CD14-positive monocyte (primary cell): Measurements from ENCODE around the gene FAM53B. TPM values are rescaled to one million over a fixed set of nuclear protein-coding genes. Genes with fewer than 3 reads are reported as not detected.

Experiments
- DNase-seq, 3 donors: peaks; one replicate each; pipeline ENCODE4 v3.0.0-alpha.2; 2011 to 2022
- H2AFZ ChIP-seq: 2 replicates; pipeline ENCODE4 v1.6.0; 2012; ENCODE audit warnings: mild to moderate bottlenecking, low read depth, low read length, inconsistent platforms; ENCODE audit not compliant: insufficient read depth, poor library complexity, severe bottlenecking
- H3K27ac ChIP-seq, 2 donors: 1 replicate in 1 of 2; 2 replicates in 1 of 2; pipeline ENCODE4 v1.5.1; 2012 to 2013; ENCODE audit warnings: low read length in 2 of 2, control low read depth in 1 of 2, inconsistent platforms in 1 of 2, low read depth in 1 of 2, mild to moderate bottlenecking in 1 of 2
- H3K27me3 ChIP-seq, 2 donors: one replicate each; pipeline versions ENCODE4 v1.6.0 to v1.6.1; 2011 to 2013; ENCODE audit warnings: low read length in 2 of 2; ENCODE audit not compliant: control insufficient read depth in 2 of 2, insufficient read depth in 2 of 2
- H3K36me3 ChIP-seq, 2 donors: replicated peaks in 1 of 2; 1 replicate in 1 of 2; 2 replicates in 1 of 2; pipeline versions ENCODE4 v1.5.1 to v1.6.1; 2012 to 2013; ENCODE audit warnings: low read length in 2 of 2, control low read depth in 1 of 2, inconsistent platforms in 1 of 2, mild to moderate bottlenecking in 1 of 2; ENCODE audit not compliant: insufficient read depth in 2 of 2, control insufficient read depth in 1 of 2
- H3K4me1 ChIP-seq, 2 donors: 1 replicate in 1 of 2; 2 replicates in 1 of 2; pipeline versions ENCODE4 v1.5.1 to v1.6.1; 2012 to 2013; ENCODE audit warnings: low read length in 2 of 2, control low read depth in 1 of 2, inconsistent platforms in 1 of 2, mild to moderate bottlenecking in 1 of 2, moderate library complexity in 1 of 2; ENCODE audit not compliant: insufficient read depth in 2 of 2, control insufficient read depth in 1 of 2
- H3K4me2 ChIP-seq: replicated peaks from 2 replicates; pipeline ENCODE3; 2012; ENCODE audit warnings: low read length, moderate library complexity, mild to moderate bottlenecking; ENCODE audit not compliant: poor library complexity, severe bottlenecking; ENCODE audit errors: extremely low read depth
- H3K4me3 ChIP-seq, 3 experiments: fragments of 200-600 bp in 1 of 3; sonication (generic) in 1 of 3; replicated peaks in 1 of 3; 1 replicate in 2 of 3; 2 replicates in 1 of 3; pipeline ENCODE4 v1.5.1; 2011 to 2013; ENCODE audit warnings: low read length in 3 of 3, mild to moderate bottlenecking in 3 of 3, control low read depth in 2 of 3, low read depth in 2 of 3, inconsistent platforms in 1 of 3, moderate library complexity in 1 of 3
- H3K79me2 ChIP-seq: 2 replicates; pipeline ENCODE4 v1.6.0; 2012; ENCODE audit warnings: mild to moderate bottlenecking, control low read depth, inconsistent platforms, low read length, moderate library complexity; ENCODE audit not compliant: insufficient read depth
- H3K9ac ChIP-seq: 2 replicates; pipeline ENCODE4 v1.6.0; 2017; ENCODE audit warnings: low read length, mild to moderate bottlenecking; ENCODE audit not compliant: insufficient read depth, poor library complexity, severe bottlenecking
- H3K9me3 ChIP-seq, 2 donors: replicated peaks in 1 of 2; 1 replicate in 1 of 2; 2 replicates in 1 of 2; pipeline versions ENCODE4 v1.5.1 to v1.6.1; 2012 to 2013; ENCODE audit warnings: low read length in 2 of 2, control low read depth in 1 of 2; ENCODE audit not compliant: control insufficient read depth in 1 of 2, insufficient read depth in 1 of 2
- H4K20me1 ChIP-seq: 2 replicates; pipeline ENCODE4 v1.6.0; 2012; ENCODE audit warnings: mild to moderate bottlenecking, low read length, control low read depth, moderate library complexity; ENCODE audit not compliant: insufficient read depth
- H3K27ac Mint-ChIP-seq, 7 donors: one replicate each; pipeline ENCODE4 v1.8.0; 2020; ENCODE audit warnings: mild to moderate bottlenecking in 7 of 7, mixed read lengths in 7 of 7, moderate library complexity in 6 of 7, inconsistent platforms in 2 of 7
- H3K27me3 Mint-ChIP-seq, 3 donors: one replicate each; pipeline ENCODE4 v1.8.0; 2021 to 2022; ENCODE audit warnings: low read depth in 3 of 3, mild to moderate bottlenecking in 3 of 3, mixed read lengths in 3 of 3, moderate library complexity in 3 of 3, inconsistent platforms in 1 of 3
- H3K36me3 Mint-ChIP-seq, 2 donors: one replicate each; pipeline ENCODE4 v1.8.0; 2020; ENCODE audit warnings: mixed read lengths in 2 of 2, inconsistent platforms in 1 of 2, mild to moderate bottlenecking in 1 of 2
- H3K4me1 Mint-ChIP-seq: one replicate; pipeline ENCODE4 v1.8.0; 2020; ENCODE audit warnings: mild to moderate bottlenecking, mixed read lengths
- H3K4me3 Mint-ChIP-seq, 2 donors: one replicate each; pipeline ENCODE4 v1.8.0; 2020; ENCODE audit warnings: mild to moderate bottlenecking in 2 of 2, mixed read lengths in 2 of 2, moderate library complexity in 1 of 2
- H3K9me3 Mint-ChIP-seq, 7 donors: one replicate each; pipeline ENCODE4 v1.8.0; 2020 to 2022; ENCODE audit warnings: mixed read lengths in 7 of 7, mild to moderate bottlenecking in 6 of 7, moderate library complexity in 6 of 7, inconsistent platforms in 2 of 7
- CTCF ChIP-seq: fragments of 200-600 bp; IDR thresholded peaks from one replicate; pipeline ENCODE4 v1.8.0; 2022; ENCODE audit warnings: antibody characterized with exemption, mild to moderate bottlenecking
- WGBS: methylation state at CpG from one replicate; pipeline ENCODE4 v1.1.5; 2013; ENCODE audit warnings: missing lambda C conversion rate; ENCODE audit not compliant: insufficient coverage; 5-methylcytosine and 5-hydroxymethylcytosine counted together
- intact Hi-C, 2 donors: fragments of 100-400 bp; cut with micrococcal nuclease; formaldehyde crosslinking; loops; one replicate each; pipeline versions ENCODE4 v1.15.0 to v1.15.1; 2023
- polyA plus RNA-seq, 3 donors: library from polyadenylated mRNA; depleted of rRNA in 1 of 3; unstranded in 2 of 3; stranded (reverse) in 1 of 3; fragments of 300-500 nt in 2 of 3; fragments of >200 nt in 1 of 3; fragmentation: Illumina TruSeq in 2 of 3; gene quantifications; 1 replicate in 2 of 3; 2 replicates in 1 of 3; pipeline ENCODE4 v1.2.3, GENCODE V29; 2012 to 2021

FAM53B gene
- polyA plus RNA-seq, 3 donors = 5.8 to 23.3 (median 12.6) TPM

- intact Hi-C loops = loop anchor here in 1 of 2 donors (10.0 kb wide), 1 partner anchor 87 kb away; no protein-coding TSS in a partner anchor
- H3K4me2 ChIP-seq = no peak overlapping the region
- H3K4me3 ChIP-seq = no peak overlapping the region
- Mint-ChIP-seq H3K4me1 (peaks cover 31% of the 10 kb centered on the region), H3K4me3 (no peak overlapping the region), H3K27me3 (no peaks in the 10 kb centered on the region), H3K36me3 (peaks cover 34 to 72% of the 10 kb centered on the region in 2 donors), H3K27ac (peak overlapping the region in 1 of 7 donors; percentile 70), H3K9me3 (no peaks in the 10 kb centered on the region)
- H3K9ac ChIP-seq = no peak overlapping the region
- peaks cover 99% of the 10 kb centered on the region for H4K20me1 ChIP-seq
- TF ChIP-seq CTCF = no peak
- H3K36me3 ChIP-seq = peaks cover 34 to 62% of the 10 kb centered on the region in 2 donors
- 95% methylated on average over 12 of the region's 13 CpGs for WGBS
- peaks cover 44% of the 10 kb centered on the region for H3K79me2 ChIP-seq
- H2AFZ ChIP-seq = no peak overlapping the region
- no peak overlapping the region for H3K27ac ChIP-seq
- H3K27me3 ChIP-seq = no peaks in the 10 kb centered on the region
- H3K9me3 ChIP-seq = no peaks in the 10 kb centered on the region
- DNase-seq = no peak
- H3K4me1 ChIP-seq = peaks cover 19 to 27% of the 10 kb centered on the region in 2 donors
Measured at GRCh38 chr10:124622158-124622557, 122.0 kb downstream of the FAM53B start.

- no peak overlapping the region for H3K4me3 Mint-ChIP-seq
- H3K9ac ChIP-seq = no peak overlapping the region
- intact Hi-C loops = loop anchor here in 1 of 2 donors (10.0 kb wide), 1 partner anchor 87 kb away; no protein-coding TSS in a partner anchor
- H3K9me3 ChIP-seq = no peaks in the 10 kb centered on the region
- H3K9me3 Mint-ChIP-seq = no peaks in the 10 kb centered on the region
- no peaks in the 10 kb centered on the region for H3K27me3 ChIP-seq
- H2AFZ ChIP-seq = no peak overlapping the region
- peaks cover 27% of the 10 kb centered on the region for H3K4me1 Mint-ChIP-seq
- no peak overlapping the region for H3K4me3 ChIP-seq
- peaks cover 39% of the 10 kb centered on the region for H3K79me2 ChIP-seq
- no peak for DNase-seq
- no peak for TF ChIP-seq CTCF
- H3K27me3 Mint-ChIP-seq = no peaks in the 10 kb centered on the region
- peaks cover 36 to 67% of the 10 kb centered on the region in 2 donors for H3K36me3 ChIP-seq
- peaks cover 38 to 72% of the 10 kb centered on the region in 2 donors for H3K36me3 Mint-ChIP-seq
- H4K20me1 ChIP-seq = peaks cover 99% of the 10 kb centered on the region
- peak overlapping the region in 1 of 7 donors; percentile 84 for H3K27ac Mint-ChIP-seq
- no peak overlapping the region for H3K4me2 ChIP-seq
- 97% methylated on average over 12 of the region's 13 CpGs for WGBS
- H3K27ac ChIP-seq = no peak overlapping the region
- peaks cover 18 to 22% of the 10 kb centered on the region in 2 donors for H3K4me1 ChIP-seq
Measured at GRCh38 chr10:124621637-124622036, 122.5 kb downstream of the FAM53B start.
